Transverse colon (tissue), 4 donors: ENCODE results near the gene OCRL. TPM values are rescaled to one million over a fixed set of nuclear protein-coding genes. Genes with fewer than 3 reads are reported as not detected.

ENCODE experiments used
- DNase-seq: peaks from one replicate; pipeline ENCODE4 v3.0.0-alpha.2; 2019
- H3K27ac ChIP-seq, 4 donors: fragments of 200-600 bp; sonication (generic); 2 replicates each; pipeline ENCODE4 v1.5.1; 2016 to 2018; ENCODE audit warnings: inconsistent platforms in 4 of 4
- H3K27me3 ChIP-seq: fragments of 200-600 bp; sonication (generic); 2 replicates; pipeline ENCODE4 v1.5.1; 2017; ENCODE audit warnings: inconsistent platforms
- H3K36me3 ChIP-seq, 4 donors: fragments of 200-600 bp; sonication (generic); 2 replicates each; pipeline ENCODE4 v1.5.1; 2017 to 2019; ENCODE audit warnings: inconsistent platforms in 4 of 4
- H3K4me1 ChIP-seq, 4 donors: fragments of 200-600 bp; sonication (generic); 2 replicates each; pipeline ENCODE4 v1.5.1; 2017 to 2020; ENCODE audit warnings: inconsistent platforms in 4 of 4
- H3K4me3 ChIP-seq, 4 donors: fragments of 200-600 bp; sonication (generic); 1 replicate in 1 of 4; 2 replicates in 3 of 4; pipeline versions ENCODE4 v1.5.1 to v1.6.1; 2017 to 2019; ENCODE audit warnings: inconsistent platforms in 4 of 4
- H3K9me3 ChIP-seq, 2 donors: fragments of 200-600 bp; sonication (generic); 2 replicates each; pipeline ENCODE4 v1.5.1; 2017 to 2019; ENCODE audit warnings: inconsistent platforms in 2 of 2
- EP300 ChIP-seq: sonication (generic); formaldehyde crosslinking; IDR thresholded peaks from one replicate; pipeline ENCODE4 v1.6.1; 2017; ENCODE audit warnings: antibody characterized with exemption, low read depth
- POLR2A ChIP-seq: fragments of 450-650 bp; IDR thresholded peaks from one replicate; pipeline ENCODE4 v1.6.1; 2016; ENCODE audit warnings: antibody characterized with exemption, mild to moderate bottlenecking, moderate library complexity
- POLR2AphosphoS5 ChIP-seq, 3 donors: sonication (generic); formaldehyde crosslinking; IDR thresholded peaks; one replicate each; pipeline ENCODE4 v1.6.1; 2016; ENCODE audit warnings: antibody characterized with exemption in 3 of 3
- WGBS, 2 donors: methylation state at CpG; one replicate each; pipeline ENCODE4 v1.1.5; 2018; ENCODE audit warnings: low coverage in 1 of 2; 5-methylcytosine and 5-hydroxymethylcytosine counted together
- in situ Hi-C, 4 donors: fragments of 200-750 bp; cut with MboI; loops; one replicate each; pipeline versions ENCODE4 v1.15.0 to v1.15.1; 2017; ENCODE audit warnings: low sequenced_read_pairs in 3 of 4, low pct_ligation_motif_present in 1 of 4, low pct_unique_long_range_greater_than_20kb in 1 of 4
- intact Hi-C: fragments of 100-400 bp; cut with DNase I; formaldehyde crosslinking; loops from one replicate; pipeline ENCODE4 v1.15.1; 2023; ENCODE audit warnings: low total_unique reads
- total RNA-seq, 4 donors: library from RNA; depleted of rRNA; stranded (reverse); fragments of >200 nt; gene quantifications; one replicate each; pipeline ENCODE4 v1.1.0, GENCODE V29; 2016
- TF ChIP-seq, protein P1 (sequence below), 5 experiments: fragments of 200-600 bp in 3 of 5; fragments of 450-650 bp in 2 of 5; sonication (generic) in 3 of 5; IDR thresholded peaks; 1 replicate in 2 of 5; 2 replicates in 3 of 5; pipeline ENCODE4 v1.5.1; 2016 to 2017; ENCODE audit warnings: antibody characterized with exemption in 5 of 5, inconsistent platforms in 3 of 5, mild to moderate bottlenecking in 2 of 5, moderate library complexity in 1 of 5

The OCRL gene
- total RNA-seq, 4 donors from 2014 or later = 14.2 to 27.9 (median 20.0) TPM

DNA sequence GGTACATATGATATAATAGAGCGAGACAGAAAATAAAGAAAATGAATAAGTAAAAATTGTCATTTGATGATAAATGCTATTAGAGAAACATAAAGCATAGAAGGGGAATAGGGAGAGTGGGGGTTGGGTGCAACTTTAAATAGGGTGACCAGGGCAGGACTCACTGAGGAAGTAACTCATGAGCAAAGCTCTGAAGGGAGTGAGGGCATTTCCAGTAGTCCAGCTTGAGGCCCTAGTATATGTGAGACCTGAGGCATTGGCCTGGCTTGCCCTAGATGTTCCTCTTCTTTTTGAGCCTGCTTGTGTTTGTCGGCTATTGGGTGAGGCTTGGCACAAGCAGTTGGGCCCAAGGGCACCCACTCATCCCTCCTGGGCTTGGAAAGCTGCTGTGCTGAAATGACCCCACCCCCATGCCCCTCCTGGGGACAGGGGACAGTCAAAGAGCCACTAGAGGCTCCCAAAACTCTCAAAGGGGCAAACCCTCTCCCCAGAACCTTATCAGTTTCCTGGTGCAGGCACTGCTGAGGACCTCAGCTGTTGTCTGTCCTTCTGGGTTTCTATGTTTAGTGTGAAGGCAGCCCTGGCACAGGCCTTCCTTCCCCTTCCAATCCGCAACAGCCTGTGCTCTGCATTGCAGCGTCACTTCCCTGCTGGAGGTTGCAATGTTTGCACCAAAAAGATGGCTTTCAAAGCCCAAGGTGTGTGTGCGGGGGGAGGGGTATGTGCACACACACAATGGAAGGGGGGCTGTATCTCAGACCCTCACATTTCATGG is 74.6 kb downstream of the OCRL start:
- WGBS, 2 donors = 74 to 100% methylated on average over 1 to 5 of the region's 5 CpGs

DNA sequence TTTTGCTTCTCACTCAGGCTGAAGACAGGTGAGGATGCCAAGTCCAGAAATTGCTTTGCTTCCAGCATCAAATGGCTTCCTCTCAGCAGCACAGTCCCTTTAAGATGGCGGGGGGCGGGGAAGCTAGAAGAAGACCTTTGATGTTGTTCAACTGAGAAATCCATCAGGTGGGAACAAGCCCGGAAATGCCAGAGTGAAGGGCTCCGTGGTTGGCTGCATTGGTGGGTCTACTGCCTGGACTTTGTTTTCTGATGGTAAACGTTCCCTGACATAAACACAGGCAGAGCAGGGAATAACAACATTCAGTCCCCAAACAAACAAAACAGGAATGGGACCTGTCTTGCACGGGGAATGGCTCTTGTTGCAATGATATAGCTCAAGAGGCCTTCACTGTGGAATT is 77.4 kb downstream of the OCRL start:
- intact Hi-C loops = no loop called here
- no peaks in the 10 kb centered on the region for H3K27me3 ChIP-seq
- no peak overlapping the region for H3K27ac ChIP-seq
- H3K4me1 ChIP-seq = no peaks in the 10 kb centered on the region
- in situ Hi-C loops = loop anchor here (25.0 kb wide), 4 partner anchors 295 to 1295 kb away; partner anchors contain the start of genes ENOX2 (in 1 of the 4) and UTP14A (in 1 of the 4)
- no peak for TF ChIP-seq EP300
- no peak for DNase-seq
- H3K4me3 ChIP-seq = no peak overlapping the region
- no peaks in the 10 kb centered on the region for H3K36me3 ChIP-seq
- no peaks in the 10 kb centered on the region for H3K9me3 ChIP-seq
- WGBS, 2 donors = 68% methylated on average over 6 of the region's 6 CpGs; no CpG with 5 or more reads in 1 of the 2 donors

More for the DNA sequence above, 74.6 kb downstream of the OCRL start:
- Histone ChIP-seq H3K9me3 (no peaks in the 10 kb centered on the region), H3K36me3 (no peaks in the 10 kb centered on the region), H3K27ac (no peak overlapping the region), H3K27me3 (no peaks in the 10 kb centered on the region), H3K4me1 (no peaks in the 10 kb centered on the region), H3K4me3 (no peak overlapping the region)
- no peak for DNase-seq
- intact Hi-C loops (no loop called here), in situ Hi-C loops (loop anchor here (25.0 kb wide), 4 partner anchors 298 to 1298 kb away; partner anchors contain the start of genes ENOX2 (in 1 of the 4) and UTP14A (in 1 of the 4))
- no peak for TF ChIP-seq POLR2AphosphoS5 (IDR thresholded peaks at IDR 0.05)
- TF ChIP-seq POLR2A = no peak
- TF ChIP-seq, protein P1, sequence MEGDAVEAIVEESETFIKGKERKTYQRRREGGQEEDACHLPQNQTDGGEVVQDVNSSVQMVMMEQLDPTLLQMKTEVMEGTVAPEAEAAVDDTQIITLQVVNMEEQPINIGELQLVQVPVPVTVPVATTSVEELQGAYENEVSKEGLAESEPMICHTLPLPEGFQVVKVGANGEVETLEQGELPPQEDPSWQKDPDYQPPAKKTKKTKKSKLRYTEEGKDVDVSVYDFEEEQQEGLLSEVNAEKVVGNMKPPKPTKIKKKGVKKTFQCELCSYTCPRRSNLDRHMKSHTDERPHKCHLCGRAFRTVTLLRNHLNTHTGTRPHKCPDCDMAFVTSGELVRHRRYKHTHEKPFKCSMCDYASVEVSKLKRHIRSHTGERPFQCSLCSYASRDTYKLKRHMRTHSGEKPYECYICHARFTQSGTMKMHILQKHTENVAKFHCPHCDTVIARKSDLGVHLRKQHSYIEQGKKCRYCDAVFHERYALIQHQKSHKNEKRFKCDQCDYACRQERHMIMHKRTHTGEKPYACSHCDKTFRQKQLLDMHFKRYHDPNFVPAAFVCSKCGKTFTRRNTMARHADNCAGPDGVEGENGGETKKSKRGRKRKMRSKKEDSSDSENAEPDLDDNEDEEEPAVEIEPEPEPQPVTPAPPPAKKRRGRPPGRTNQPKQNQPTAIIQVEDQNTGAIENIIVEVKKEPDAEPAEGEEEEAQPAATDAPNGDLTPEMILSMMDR (IDR thresholded peaks at IDR 0.05) = no peak
- TF ChIP-seq EP300 = no peak

DNA sequence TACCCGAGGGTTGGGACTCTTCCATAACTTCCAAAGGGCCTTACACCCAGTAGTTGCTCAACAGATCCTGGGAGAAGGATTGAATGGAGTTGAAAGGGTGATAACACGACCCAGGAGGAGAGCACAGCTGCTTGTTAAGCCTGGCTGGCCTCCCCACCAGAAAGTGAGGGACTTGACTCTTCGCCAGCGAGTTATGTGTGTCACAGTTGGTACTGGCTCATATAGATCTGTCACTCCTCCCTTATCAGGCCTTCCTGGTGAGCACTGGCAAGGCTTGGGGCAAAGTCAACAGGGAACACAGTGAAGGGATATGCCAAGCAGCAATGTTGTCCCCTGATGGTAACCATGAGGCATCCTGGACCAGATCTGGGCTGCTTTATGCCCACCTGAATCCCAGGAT is 78.9 kb downstream of the OCRL start:
- Histone ChIP-seq H3K4me3 (no peak overlapping the region), H3K9me3 (no peaks in the 10 kb centered on the region), H3K4me1 (no peaks in the 10 kb centered on the region), H3K27me3 (no peaks in the 10 kb centered on the region), H3K27ac (no peak overlapping the region), H3K36me3 (no peaks in the 10 kb centered on the region)
- 65% methylated on average over 4 of the region's 4 CpGs; no CpG with 5 or more reads in 1 of the 2 donors for WGBS, 2 donors
- intact Hi-C loops = no loop called here
- TF ChIP-seq, protein P1 (IDR thresholded peaks at IDR 0.05) = no peak
- no peak for TF ChIP-seq POLR2AphosphoS5 (IDR thresholded peaks at IDR 0.05)
- TF ChIP-seq EP300 = no peak
- no peak for TF ChIP-seq POLR2A
- in situ Hi-C loops = loop anchor here (25.0 kb wide), 4 partner anchors 293 to 1293 kb away; partner anchors contain the start of genes ENOX2 (in 1 of the 4) and UTP14A (in 1 of the 4)
- DNase-seq = peak; percentile 41

DNA sequence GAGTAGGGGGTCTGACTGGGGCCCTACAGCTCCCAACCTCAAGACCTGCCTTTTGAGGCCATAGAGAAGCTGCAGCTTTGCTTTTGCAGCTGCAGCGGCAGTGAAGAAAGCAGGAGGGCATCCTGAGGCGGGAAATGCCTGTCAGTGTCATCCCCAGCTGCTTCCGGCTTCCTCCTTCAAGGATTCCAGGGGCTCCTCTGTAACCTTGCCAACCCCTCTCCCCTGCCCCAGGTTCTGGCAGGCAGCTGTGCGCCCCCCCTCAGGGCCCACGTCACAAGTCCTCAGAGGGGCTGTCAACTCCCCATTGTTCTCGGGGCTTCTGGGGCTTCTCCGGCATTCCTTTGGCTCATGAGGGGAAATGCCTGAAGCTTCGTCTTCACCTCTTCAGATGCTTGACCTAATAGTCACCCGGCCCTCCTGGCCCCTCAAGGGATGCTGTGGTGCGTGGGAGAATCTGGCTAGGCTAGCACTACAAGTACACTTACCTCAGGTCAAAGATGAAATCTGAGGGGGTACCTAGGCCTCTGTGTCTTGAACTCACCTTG is 82.8 kb downstream of the OCRL start:
- Histone ChIP-seq H3K9me3 (no peaks in the 10 kb centered on the region), H3K27ac (no peak overlapping the region), H3K27me3 (no peaks in the 10 kb centered on the region), H3K4me1 (no peaks in the 10 kb centered on the region), H3K36me3 (no peaks in the 10 kb centered on the region), H3K4me3 (no peak overlapping the region)
- TF ChIP-seq POLR2A (no peak), EP300 (no peak), POLR2AphosphoS5 (IDR thresholded peaks at IDR 0.05) (no peak)
- TF ChIP-seq, protein P1 (IDR thresholded peaks at IDR 0.05) = no peak
- DNase-seq = no peak
- intact Hi-C loops (no loop called here), in situ Hi-C loops (loop anchor here (25.0 kb wide), 4 partner anchors 289 to 1289 kb away; partner anchors contain the start of genes ENOX2 (in 1 of the 4) and UTP14A (in 1 of the 4))
- 87% methylated on average over 10 of the region's 10 CpGs; no CpG with 5 or more reads in 1 of the 2 donors for WGBS, 2 donors
